IPS-11a (cell line): ENCODE results near the gene GAD1.

Source experiments
- H3K4me3 ChIP-seq: one replicate; pipeline ENCODE4 v1.5.1; 2013; ENCODE audit warnings: low read depth, low read length, control low read depth

GAD1 gene

GRCh38 chr2:170887496-170887895, 70.8 kb downstream of the GAD1 start:
- H3K4me3 ChIP-seq: no peak overlapping the region

DNA sequence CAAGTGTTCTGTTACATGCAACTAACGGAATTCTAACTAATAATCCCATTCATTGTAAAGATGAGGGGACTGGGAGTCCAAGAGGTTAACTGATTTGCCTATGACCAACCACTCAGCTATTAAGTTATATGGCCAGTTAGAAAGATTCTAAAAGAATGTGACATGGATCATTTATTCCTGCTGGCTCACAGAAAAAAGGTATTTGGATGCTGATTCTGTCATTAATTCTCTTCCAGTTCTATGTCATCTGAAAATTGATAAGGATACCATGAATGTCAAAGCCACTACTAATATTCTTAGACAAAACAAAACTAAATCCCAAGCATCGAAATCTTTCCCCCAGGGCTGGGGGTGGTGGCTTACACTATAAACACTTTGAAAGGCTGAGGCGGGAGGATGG, 71.2 kb downstream of the GAD1 start:
- H3K4me3 ChIP-seq: no peak overlapping the region

- H3K4me3 ChIP-seq: no peak overlapping the region
These were observed 75.2 kb downstream of the GAD1 start for GRCh38 chr2:170891893-170892292.

DNA sequence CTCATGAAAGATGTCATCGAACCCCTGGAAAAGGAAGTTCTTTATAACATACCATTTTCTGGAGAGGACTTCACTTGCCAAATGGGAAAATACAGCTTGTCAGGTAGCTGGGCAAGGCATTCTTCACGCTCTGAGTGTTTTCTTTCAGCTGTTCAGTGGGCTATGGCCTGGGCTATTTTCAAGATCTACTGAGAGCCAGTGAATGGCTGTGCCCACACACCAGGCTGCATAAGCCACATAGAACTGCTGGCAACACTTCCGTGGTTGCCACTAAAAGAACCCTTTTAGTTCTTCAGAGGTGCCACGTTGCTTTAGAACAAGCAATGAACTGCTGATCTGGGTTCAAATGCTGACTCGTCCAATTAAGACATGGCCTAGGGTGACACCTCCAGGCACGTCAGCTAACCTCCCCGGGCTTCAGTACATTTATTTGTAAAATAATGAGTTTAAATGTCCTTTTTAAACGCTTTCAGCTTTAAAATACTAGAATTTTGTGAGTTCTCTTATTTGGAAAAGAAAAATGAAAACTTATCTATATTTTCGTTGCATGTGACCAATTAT, 75.8 kb downstream of the GAD1 start:
- no peak overlapping the region for H3K4me3 ChIP-seq

DNA sequence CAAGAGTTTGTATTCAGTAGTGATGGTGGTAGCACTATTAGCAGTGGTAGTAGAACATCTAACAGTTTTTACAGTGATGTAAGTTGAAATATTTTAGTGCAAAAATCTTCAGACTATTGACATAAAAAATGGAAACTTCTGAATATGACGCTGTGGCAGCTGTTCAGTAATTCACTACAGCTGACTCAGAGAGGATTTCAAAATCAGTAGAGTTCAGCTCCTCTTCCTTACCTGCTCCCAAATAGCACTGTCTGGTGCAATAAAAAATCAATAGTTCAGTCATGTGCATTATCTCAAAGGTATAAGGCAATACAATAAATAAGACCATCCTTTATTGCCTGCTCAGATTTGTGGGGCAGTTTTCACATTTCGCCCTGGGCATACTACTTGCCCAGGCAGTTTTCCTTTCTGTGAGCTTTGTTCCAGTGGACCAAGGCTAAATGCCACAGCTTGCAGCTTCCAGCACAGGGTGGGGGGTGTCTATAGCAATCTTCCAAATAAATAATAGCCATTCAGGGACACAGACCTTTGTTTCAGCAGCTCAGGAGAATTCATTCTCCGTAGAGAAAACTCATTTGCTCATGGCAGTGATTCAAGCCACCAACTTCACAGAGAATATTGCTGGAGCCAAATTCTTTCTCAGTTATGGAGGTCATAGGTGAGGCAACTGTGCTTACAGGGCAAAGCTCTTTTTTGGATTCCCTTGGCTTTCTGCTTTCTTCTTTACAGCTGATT, 78.5 kb downstream of the GAD1 start:
- H3K4me3 ChIP-seq: no peak overlapping the region

GRCh38 chr2:170896622-170897021, 79.9 kb downstream of the GAD1 start:
- no peak overlapping the region for H3K4me3 ChIP-seq

DNA sequence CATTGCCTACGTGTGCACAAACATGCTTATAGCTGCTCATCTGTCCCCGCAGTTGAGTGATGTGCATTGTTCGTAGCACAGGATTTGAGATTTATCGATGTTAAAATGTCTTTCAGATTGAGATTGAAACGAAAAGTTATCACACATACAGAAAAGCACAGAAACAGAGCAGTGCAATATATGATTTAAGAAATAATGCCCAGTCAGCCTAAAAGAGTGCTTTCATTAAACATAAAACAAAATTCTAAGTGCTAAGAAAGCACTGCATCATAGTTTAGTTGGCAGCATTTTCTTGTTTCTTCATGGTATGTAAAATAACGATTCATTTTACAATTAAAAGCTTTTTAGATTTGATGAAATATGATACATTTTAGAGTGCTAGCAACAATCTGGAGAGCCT, 80.4 kb downstream of the GAD1 start:
- H3K4me3 ChIP-seq: no peak overlapping the region

- no peak overlapping the region for H3K4me3 ChIP-seq
These were observed 89.2 kb downstream of the GAD1 start for GRCh38 chr2:170905864-170906263.
